CD1c-positive myeloid dendritic cell (primary cell): ENCODE data around the gene KCNT2.

Source experiments
- DNase-seq: peaks from one replicate; pipeline ENCODE4 v3.0.0-alpha.2; 2016; ENCODE audit errors: extremely low spot score

Gene KCNT2

GRCh38 chr1:196445775-196446174 is 162.5 kb downstream of the KCNT2 start:
- DNase-seq, result no peak

GRCh38 chr1:196444634-196445033 is 163.6 kb downstream of the KCNT2 start:
- no peak for DNase-seq

GRCh38 chr1:196442366-196442765 is 165.9 kb downstream of the KCNT2 start:
- DNase-seq, result no peak

- DNase-seq, result no peak
Measured at GRCh38 chr1:196440711-196441110, 167.5 kb downstream of the KCNT2 start.

- no peak for DNase-seq
Measured at GRCh38 chr1:196438329-196438728, 169.9 kb downstream of the KCNT2 start.

- DNase-seq, result no peak
Measured at GRCh38 chr1:196437671-196438070, 170.6 kb downstream of the KCNT2 start.

GRCh38 chr1:196433000-196433399 is 175.2 kb downstream of the KCNT2 start:
- no peak for DNase-seq

- no peak for DNase-seq
Measured at GRCh38 chr1:196427976-196428734, 180.1 kb downstream of the KCNT2 start.

GRCh38 chr1:196425513-196425912 is 182.7 kb downstream of the KCNT2 start:
- no peak for DNase-seq

GRCh38 chr1:196423612-196424011 is 184.6 kb downstream of the KCNT2 start:
- DNase-seq, result no peak

- no peak for DNase-seq
Measured at GRCh38 chr1:196418772-196419171, 189.5 kb downstream of the KCNT2 start.

- no peak for DNase-seq
Measured at GRCh38 chr1:196415978-196416377, 192.3 kb downstream of the KCNT2 start.

- DNase-seq, result no peak
Measured at GRCh38 chr1:196412326-196412725, 195.9 kb downstream of the KCNT2 start.

- no peak for DNase-seq
Measured at GRCh38 chr1:196410768-196411167, 197.5 kb downstream of the KCNT2 start.

GRCh38 chr1:196409586-196409985 is 198.7 kb downstream of the KCNT2 start:
- DNase-seq, result peak; percentile 3

- DNase-seq, result no peak
Measured at GRCh38 chr1:196407358-196408051, 200.7 kb downstream of the KCNT2 start.

- DNase-seq, result no peak
Measured at GRCh38 chr1:196405839-196406238, 202.4 kb downstream of the KCNT2 start.

- no peak for DNase-seq
Measured at GRCh38 chr1:196403803-196404690, 204.2 kb downstream of the KCNT2 start.

- DNase-seq, result no peak
Measured at GRCh38 chr1:196401891-196402290, 206.3 kb downstream of the KCNT2 start.

GRCh38 chr1:196401452-196401833 is 206.8 kb downstream of the KCNT2 start:
- no peak for DNase-seq

GRCh38 chr1:196400478-196401451 is 207.5 kb downstream of the KCNT2 start:
- DNase-seq, result no peak
